SK-N-SH treated with all-trans-retinoic acid at 6 μM for 48 hours (cell line): Measurements from ENCODE around the gene RBFOX2.

ENCODE experiments used
- ATAC-seq: fragments of 200-7000 bp; cut with Tn5 transposase; 3 replicates; pipeline ENCODE4 v1.9.1; 2020; ENCODE audit warnings: mild to moderate bottlenecking, moderate library complexity
- ARNTL ChIP-seq: fragments of 450-650 bp; formaldehyde crosslinking; IDR thresholded peaks from 2 replicates; pipeline ENCODE4 v1.5.0; 2020; ENCODE audit warnings: low read depth, mild to moderate bottlenecking, moderate library complexity, borderline replicate concordance
- BACH2 ChIP-seq: fragments of 250-450 bp; sonication (Bioruptor Pico); IDR thresholded peaks from 2 replicates; pipeline ENCODE4 v1.9.0; 2021; ENCODE audit warnings: mild to moderate bottlenecking, borderline replicate concordance
- CREB5 ChIP-seq: fragments of 250-450 bp; sonication (Bioruptor Pico); IDR thresholded peaks from 2 replicates; pipeline ENCODE4 v1.5.1; 2020; ENCODE audit warnings: low read depth, mild to moderate bottlenecking, moderate library complexity
- CSDC2 ChIP-seq: fragments of 250-450 bp; sonication (Bioruptor Pico); IDR thresholded peaks from 2 replicates; pipeline ENCODE4 v1.5.0; 2020; ENCODE audit warnings: mild to moderate bottlenecking, moderate library complexity
- GLIS3 ChIP-seq: fragments of 250-450 bp; sonication (Bioruptor Pico); IDR thresholded peaks from 2 replicates; pipeline ENCODE4 v1.5.0; 2020; ENCODE audit warnings: mild to moderate bottlenecking, moderate library complexity
- ISL1 ChIP-seq: fragments of 250-450 bp; sonication (Bioruptor Pico); IDR thresholded peaks from 2 replicates; pipeline ENCODE4 v2.1.2; 2022; ENCODE audit warnings: mild to moderate bottlenecking, moderate library complexity
- PATZ1 ChIP-seq: fragments of 250-450 bp; sonication (Bioruptor Pico); IDR thresholded peaks from 2 replicates; pipeline ENCODE4 v1.8.0; 2020; ENCODE audit warnings: mild to moderate bottlenecking, moderate library complexity, borderline replicate concordance
- POU6F1 ChIP-seq: fragments of 250-450 bp; sonication (Bioruptor Pico); IDR thresholded peaks from 2 replicates; pipeline ENCODE4 v1.8.0; 2021; ENCODE audit warnings: low read depth, mild to moderate bottlenecking, moderate library complexity, borderline replicate concordance
- PPARA ChIP-seq: fragments of 250-450 bp; sonication (Bioruptor Pico); IDR thresholded peaks from 2 replicates; pipeline ENCODE4 v1.5.0; 2020; ENCODE audit warnings: mild to moderate bottlenecking, borderline replicate concordance
- RARB ChIP-seq: fragments of 250-450 bp; sonication (Bioruptor Pico); IDR thresholded peaks from 2 replicates; pipeline ENCODE4 v1.8.0; 2021; ENCODE audit warnings: mild to moderate bottlenecking, moderate library complexity
- SNAI2 ChIP-seq: fragments of 250-450 bp; sonication (Bioruptor Pico); IDR thresholded peaks from 2 replicates; pipeline ENCODE4 v1.5.0; 2020; ENCODE audit warnings: mild to moderate bottlenecking, moderate library complexity
- TSHZ2 ChIP-seq: fragments of 250-450 bp; sonication (Bioruptor Pico); IDR thresholded peaks from 2 replicates; pipeline ENCODE4 v1.5.0; 2020; ENCODE audit warnings: mild to moderate bottlenecking, moderate library complexity
- ZFP30 ChIP-seq: fragments of 450-650 bp; formaldehyde crosslinking; IDR thresholded peaks from 2 replicates; pipeline ENCODE4 v1.5.0; 2022; ENCODE audit warnings: mild to moderate bottlenecking, moderate library complexity
- ZNF565 ChIP-seq: fragments of 450-650 bp; formaldehyde crosslinking; conservative IDR thresholded peaks from 2 replicates; pipeline ENCODE4 v1.5.0; 2020; ENCODE audit warnings: low read depth, mild to moderate bottlenecking, moderate library complexity
- ZNF70 ChIP-seq: fragments of 450-650 bp; formaldehyde crosslinking; IDR thresholded peaks from 2 replicates; pipeline ENCODE4 v1.5.0; 2020; ENCODE audit warnings: mild to moderate bottlenecking, moderate library complexity
- ZNF8 ChIP-seq: fragments of 450-650 bp; formaldehyde crosslinking; IDR thresholded peaks from 2 replicates; pipeline ENCODE4 v1.5.0; 2020; ENCODE audit warnings: mild to moderate bottlenecking, moderate library complexity
- TF ChIP-seq, protein P1 (sequence below): fragments of 250-450 bp; sonication (Bioruptor Pico); IDR thresholded peaks from 2 replicates; pipeline ENCODE4 v1.5.1; 2021; ENCODE audit warnings: mild to moderate bottlenecking, moderate library complexity

RBFOX2 gene

GRCh38 chr22:35752863-35753189, 275.8 kb downstream of the RBFOX2 start (continued):
- TF ChIP-seq PATZ1 (CRISPR knock-in tag) (no peak), RARB (CRISPR knock-in tag) (no peak), POU6F1 (no peak), ISL1 (no peak), CREB5 (CRISPR knock-in tag) (no peak)

DNA sequence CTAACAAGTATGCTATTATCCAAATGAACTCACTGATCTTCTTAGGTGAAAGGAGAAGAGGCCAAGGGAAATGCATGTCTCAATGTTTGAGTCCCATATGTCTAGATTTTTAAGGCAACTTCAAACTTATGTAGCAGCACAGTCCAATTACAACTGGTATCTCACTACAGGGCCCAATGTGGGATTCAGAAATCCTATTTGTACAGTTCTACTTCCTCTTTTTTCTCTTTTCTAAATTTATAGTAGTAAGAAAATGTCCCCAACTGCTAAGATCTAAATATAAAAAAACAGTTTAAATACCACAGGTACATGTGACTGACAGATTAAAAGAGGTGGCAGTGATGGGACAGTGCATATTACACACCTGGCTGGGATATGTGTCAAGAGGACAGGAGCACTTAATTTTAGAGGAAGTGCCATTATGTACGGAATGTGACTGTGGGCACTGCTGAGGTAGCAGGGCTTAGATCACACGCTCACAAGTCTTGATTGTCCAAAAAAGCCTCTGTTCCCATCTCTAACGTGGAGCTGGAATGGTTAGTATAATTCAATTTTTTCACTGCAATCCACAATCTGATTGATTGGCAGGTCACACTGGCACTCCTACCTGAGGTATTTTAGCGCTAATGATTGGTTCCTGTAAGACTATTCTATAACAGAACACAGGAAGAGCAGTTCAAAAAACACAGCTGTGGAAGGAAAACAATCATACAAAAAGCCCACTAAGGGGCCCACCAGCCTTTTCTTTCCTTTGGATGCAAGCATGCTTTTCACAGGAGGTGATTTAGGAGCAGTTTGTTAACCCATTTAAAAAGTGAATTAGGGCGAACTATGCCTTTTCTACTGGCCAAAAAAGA, 276.4 kb downstream of the RBFOX2 start:
- no peak for TF ChIP-seq ARNTL
- TF ChIP-seq PPARA, result no peak
- no peak for TF ChIP-seq ZNF8
- TF ChIP-seq, protein P1, sequence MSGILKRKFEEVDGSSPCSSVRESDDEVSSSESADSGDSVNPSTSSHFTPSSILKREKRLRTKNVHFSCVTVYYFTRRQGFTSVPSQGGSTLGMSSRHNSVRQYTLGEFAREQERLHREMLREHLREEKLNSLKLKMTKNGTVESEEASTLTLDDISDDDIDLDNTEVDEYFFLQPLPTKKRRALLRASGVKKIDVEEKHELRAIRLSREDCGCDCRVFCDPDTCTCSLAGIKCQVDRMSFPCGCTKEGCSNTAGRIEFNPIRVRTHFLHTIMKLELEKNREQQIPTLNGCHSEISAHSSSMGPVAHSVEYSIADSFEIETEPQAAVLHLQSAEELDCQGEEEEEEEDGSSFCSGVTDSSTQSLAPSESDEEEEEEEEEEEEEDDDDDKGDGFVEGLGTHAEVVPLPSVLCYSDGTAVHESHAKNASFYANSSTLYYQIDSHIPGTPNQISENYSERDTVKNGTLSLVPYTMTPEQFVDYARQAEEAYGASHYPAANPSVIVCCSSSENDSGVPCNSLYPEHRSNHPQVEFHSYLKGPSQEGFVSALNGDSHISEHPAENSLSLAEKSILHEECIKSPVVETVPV (CRISPR knock-in tag), result no peak
- TF ChIP-seq SNAI2 (CRISPR knock-in tag), result no peak
- TF ChIP-seq ZNF70 (CRISPR knock-in tag), result no peak
- TF ChIP-seq CSDC2 (CRISPR knock-in tag), result no peak
- no peak for TF ChIP-seq ZNF565 (CRISPR knock-in tag)
- no peak for TF ChIP-seq BACH2
- TF ChIP-seq ZFP30 (CRISPR knock-in tag), result no peak
- no peak for TF ChIP-seq PATZ1 (CRISPR knock-in tag)
- TF ChIP-seq, all 23 proteins: peak for 0
- no peak for ATAC-seq

DNA sequence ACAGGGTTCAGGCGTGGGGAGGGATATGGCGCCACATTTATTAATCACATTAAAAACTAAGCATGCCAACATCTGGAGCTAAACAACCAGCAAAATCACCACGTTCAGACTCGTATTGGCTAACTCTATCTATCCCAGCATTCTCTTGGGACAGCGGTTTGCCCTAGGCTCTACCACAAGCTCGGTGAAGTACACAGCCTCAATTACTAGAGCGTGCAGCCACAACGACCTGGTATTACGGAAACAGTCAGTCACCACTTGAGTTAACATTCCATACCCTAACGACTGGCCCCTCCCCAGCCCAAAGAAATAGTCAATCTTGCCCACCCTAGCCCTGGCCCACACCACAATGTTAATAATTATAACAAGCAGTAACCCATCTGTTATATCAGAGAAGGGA, 278.8 kb downstream of the RBFOX2 start:
- TF ChIP-seq GLIS3 (CRISPR knock-in tag) (no peak), TSHZ2 (no peak), CREB5 (CRISPR knock-in tag) (no peak), PATZ1 (CRISPR knock-in tag) (no peak), ZNF70 (CRISPR knock-in tag) (no peak)
- ATAC-seq, result no peak
